Amygdala (tissue), 56 donors: ENCODE measurements around the gene PIMREG.
A peak's percentile ranks its signal among the peaks of the same experiment; 100 is the strongest.
"Not testable (repeated sequence)": the region's sequence is repeated elsewhere in the genome, so short reads cannot be mapped to it uniquely, and the experiment has no call there.

ENCODE experiments used
- DNase-seq, 56 donors: peaks; one replicate each; lab custom pipeline; 2025; lab: John Stamatoyannopoulos, UW

The PIMREG gene

GRCh38 chr17:6476076-6476809 is 32.0 kb downstream of the PIMREG start:
- DNase-seq: no peak

DNA sequence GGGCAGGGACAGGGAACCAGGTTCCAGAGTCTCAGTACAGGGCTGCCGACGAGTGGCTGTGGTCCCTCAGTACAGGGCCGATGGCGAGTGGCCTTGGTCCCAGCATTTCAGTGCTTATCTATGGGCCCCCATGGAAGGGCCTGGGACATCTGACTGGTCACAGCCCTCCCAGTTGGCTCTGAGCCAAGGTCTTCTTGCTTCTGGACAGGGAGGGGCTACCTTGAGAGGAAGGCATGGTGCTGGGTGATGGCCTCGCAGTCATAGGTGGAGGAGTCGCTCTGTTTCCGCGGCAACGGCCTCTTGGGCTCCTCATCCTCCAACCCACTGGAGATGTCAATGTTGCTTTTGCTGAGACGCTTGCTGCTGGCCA is 32.5 kb downstream of the PIMREG start:
- peak in 1 of 56 donors; percentile 57 for DNase-seq

GRCh38 chr17:6477831-6478383 is 33.7 kb downstream of the PIMREG start:
- no peak for DNase-seq

DNA sequence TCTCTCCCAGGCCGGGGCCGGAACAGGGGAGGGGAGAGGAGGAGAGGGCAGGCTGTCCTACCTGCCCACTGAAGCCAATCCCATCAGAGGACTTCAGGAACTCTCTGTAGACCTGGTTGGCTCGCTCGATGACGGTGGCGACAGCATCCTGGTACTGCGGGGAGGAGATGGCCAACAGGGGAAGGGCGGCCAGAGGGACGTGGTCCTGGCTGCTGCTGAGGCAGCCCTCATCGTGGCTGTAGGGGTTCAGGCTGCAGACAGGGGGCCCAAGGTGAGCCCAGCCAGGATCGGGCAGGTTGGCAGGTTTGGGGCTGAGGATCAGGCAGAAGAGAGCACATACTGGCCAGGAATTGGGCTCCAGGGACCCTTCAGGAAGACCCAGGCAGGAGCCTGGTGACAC is 34.2 kb downstream of the PIMREG start:
- DNase-seq: no peak

GRCh38 chr17:6479622-6480302 is 35.5 kb downstream of the PIMREG start:
- peak in 1 of 56 donors; percentile 15 for DNase-seq

- DNase-seq: no peak
These were observed 36.0 kb downstream of the PIMREG start for GRCh38 chr17:6480303-6480675.

DNA sequence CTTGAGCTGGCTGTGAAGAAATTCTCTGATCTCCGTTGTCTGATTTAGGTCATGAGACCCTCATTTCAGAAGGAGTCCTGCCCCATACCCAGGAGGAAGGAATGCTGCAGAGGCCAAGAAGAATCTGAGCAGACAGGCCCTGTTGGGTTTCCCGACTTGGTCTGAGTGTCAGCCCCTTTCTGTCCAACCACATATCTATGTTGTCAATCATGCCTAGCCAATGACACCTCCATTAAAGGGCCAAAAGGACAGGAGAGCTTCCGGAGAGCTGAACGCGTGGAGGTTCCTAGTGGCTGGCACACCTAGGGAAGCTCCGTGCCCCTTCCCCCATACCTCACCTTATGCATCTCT is 37.8 kb downstream of the PIMREG start:
- no peak for DNase-seq

DNA sequence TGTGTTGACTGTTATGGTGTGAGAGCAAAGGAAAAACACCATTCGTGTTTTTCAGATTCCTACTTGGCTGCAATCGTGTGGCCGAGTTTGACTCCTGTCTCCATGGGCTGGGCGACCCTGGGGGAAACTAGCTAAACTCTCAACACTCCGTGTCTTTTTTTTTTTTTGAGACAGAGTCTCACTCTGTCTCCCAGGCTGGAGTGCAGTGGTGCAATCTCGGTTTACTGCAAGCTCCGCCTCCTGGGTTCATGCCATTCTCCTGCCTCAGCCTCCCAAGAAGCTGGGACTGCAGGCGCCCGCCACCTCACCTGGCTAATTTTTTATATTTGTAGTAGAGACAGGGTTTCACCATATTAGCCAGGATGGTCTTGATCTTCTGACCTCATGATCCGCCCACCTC is 38.5 kb downstream of the PIMREG start:
- DNase-seq: not testable (repeated sequence)

DNA sequence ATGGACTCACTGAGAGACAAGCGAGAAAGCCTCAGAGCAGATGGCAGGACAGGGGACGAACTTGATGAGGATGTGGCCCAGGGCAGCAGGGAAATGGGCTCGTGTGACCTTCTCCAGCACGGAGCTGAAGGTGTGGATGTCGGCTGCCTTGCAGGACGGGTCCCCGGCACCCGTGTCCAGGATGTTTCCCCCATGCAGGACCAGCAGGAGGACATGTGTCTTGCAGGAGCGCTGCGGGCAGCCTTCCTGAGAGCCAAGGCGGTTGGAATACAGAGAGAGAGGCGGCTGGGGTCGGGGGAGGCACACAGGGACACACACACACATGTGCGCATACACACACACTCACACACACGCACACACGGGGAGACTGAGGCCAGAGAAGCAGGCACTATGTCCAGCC is 39.3 kb downstream of the PIMREG start:
- DNase-seq: no peak

GRCh38 chr17:6485646-6486412 is 41.6 kb downstream of the PIMREG start:
- no peak for DNase-seq

DNA sequence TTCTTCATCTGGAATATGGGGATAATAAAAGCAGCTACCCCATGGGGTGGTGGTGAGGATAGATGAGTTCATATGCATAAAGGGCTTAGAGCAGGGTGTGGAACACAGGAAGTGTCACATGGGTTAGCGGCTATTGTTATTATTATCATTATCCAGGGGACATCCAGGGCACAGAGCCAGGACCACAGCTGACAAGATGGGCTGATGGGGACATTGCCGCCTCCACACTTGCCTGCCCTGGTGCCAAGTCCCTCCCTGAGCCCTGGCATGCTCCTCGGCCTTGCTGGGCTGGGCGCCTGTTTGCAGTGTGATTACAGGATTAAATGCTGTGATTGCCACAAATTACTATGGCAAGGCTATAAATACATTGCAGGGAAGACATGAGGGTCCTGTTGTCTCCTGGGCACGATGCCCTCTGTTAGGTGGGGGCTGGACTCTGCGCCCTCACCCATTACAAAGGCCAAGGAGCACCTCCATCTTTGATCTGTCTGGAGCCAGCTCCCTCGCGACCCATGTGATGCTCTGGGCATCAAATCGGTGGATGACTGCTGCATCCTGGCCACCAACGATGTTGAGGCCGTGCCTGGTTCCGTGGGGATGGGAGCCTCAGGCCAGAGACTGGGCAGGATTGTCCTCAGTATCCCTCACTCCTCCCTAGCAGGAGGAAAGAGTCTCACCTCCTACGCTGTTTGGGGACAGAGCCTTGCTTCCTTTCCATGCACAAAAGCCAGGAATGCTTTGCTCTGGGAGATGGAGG is 43.2 kb downstream of the PIMREG start:
- DNase-seq: peak in 3 of 56 donors; percentile 4 to 38 (median 25)

DNA sequence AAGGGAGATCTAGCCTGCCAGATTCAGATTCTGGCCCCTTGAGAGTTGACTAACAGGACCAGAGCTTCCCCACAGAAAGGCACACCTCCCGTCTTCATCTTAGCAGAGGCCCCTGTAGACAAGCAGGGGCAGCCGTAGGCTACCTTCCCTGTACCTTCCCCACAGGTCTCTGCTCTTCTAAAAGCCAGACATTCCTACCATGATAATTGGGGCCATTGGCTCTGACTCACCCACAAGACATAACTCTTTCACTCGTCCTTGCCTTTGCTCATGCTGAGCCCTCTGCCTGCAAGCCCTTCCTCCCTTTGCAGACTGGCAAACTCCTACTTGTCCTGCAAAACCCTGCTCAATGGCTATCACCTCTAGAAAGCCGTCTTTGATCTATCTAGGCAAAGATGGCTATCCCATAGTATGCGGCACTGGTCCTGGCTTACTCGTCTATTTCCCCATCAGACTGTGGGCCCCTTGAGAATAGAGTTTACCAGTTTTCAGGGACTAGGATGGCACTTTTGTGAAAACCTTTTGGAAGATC is 43.8 kb downstream of the PIMREG start:
- DNase-seq: no peak

DNA sequence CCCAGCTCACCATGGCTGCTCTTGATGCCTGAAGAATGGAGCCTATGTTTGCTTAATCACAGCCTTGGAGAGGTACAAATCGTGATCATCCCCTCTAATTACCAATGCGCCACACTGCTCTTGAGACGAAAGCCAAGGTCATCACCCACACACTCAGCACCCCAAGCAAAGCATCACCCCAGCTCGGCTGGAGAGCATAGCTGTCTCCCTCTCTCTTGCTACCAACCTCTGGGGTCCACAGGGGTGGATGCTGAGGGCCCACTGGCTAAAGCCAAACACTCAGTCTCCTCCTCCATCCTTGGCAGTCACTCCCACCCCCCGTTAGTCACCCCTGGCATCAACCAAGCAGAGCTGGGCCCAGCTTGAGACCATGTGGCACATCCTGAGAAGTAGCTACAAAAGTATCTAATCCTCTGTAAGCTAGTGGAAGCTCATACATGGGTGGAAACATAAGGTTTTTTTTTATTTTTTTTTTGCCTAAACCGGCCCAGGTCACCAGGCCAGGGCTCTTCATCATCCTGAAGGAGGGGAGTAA is 44.8 kb downstream of the PIMREG start:
- DNase-seq: no peak

DNA sequence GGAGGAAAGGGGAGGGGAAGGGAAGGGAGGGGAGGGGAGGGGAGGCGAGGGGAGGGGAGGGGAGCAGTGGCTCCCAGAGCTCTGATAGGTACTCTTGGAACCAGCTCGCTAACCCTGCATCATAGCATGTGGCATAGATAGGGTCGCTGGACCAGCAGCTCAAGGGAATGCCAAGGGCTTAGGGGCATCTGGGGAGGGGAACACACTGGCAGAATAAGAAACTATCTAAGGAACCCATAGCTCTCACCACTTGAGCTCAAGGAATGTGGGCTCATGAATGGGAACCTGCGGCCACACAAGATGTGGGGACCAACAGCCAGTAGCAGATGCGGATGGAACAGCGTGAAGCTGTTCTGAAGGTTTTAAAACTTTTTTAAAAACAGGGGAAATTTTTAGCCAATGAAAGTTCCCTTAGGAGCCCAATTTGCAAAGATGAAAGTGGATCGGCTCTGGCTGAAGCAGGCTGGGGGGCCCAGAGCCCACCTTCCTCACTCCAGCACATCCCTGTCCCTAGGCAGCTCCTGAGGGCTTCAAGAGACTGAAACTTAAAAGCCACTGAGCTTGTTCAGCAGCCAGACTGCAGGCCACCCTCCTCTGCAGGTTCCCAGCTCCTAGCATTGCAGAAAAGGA is 46.9 kb downstream of the PIMREG start:
- DNase-seq: no peak

GRCh38 chr17:6492892-6493674 is 48.8 kb downstream of the PIMREG start:
- DNase-seq: no peak

DNA sequence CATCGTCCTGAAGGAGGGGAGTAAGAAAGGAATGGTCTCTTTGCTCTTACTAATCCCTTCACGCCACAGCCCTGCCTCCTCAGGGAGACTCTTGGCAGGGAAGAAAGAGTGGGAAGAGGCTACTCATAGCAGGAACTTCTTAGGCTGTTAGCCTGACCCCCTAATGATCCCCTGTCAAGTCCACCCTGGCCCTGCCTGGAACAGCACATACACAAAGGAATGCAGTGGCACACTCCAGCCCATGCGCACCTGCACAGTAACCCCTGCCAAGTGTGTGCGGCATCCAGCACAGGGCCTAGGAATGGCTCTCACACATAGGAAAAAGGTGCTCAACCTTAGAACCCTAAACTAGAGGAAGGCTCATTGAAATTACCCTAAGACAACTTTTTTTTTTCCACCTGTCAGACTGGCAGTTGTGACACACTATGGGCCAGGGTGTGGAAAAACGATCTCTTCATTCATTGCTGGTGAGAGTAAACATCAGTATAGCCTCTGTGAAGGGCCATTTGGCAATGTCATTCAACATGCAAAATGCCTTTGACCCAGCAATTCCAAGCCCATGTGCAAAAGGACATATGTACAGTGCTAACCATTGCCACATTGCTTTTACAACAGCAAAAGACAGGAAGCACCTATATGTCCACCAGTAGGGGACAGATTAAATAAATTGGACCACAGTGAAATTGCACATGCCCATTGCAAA is 50.1 kb downstream of the PIMREG start:
- no peak for DNase-seq

- DNase-seq: no peak
These were observed 51.3 kb downstream of the PIMREG start for GRCh38 chr17:6495450-6496115.

DNA sequence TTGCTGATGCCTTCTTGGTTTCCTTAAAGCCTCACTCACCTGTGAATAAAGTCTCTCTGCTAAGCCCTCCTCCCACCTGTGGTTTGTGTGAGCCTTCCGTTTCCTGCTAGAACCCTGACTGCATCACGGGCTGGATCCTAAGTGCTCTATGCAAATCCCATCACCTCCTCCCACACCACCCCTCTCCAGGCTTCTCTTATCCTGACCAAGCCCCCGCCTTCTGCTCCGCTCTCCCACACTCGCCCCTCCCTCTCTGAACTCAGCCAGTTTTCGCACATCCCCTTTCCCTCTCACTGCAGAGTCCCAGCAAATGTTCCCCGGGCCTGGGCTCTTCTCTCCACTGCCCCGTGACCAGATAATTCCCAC is 51.8 kb downstream of the PIMREG start:
- peak in 1 of 56 donors; percentile 32 for DNase-seq
